Suprapubic skin (tissue), 4 donors: ENCODE data around the gene SLC38A11. TPM values are rescaled to one million over a fixed set of nuclear protein-coding genes. Genes with fewer than 3 reads are reported as not detected.

Experiments
- DNase-seq, 2 donors: peaks; one replicate each; pipeline ENCODE4 v3.0.0-alpha.2; 2019; ENCODE audit warnings: low spot score in 2 of 2
- H3K27ac ChIP-seq: fragments of 200-600 bp; sonication (generic); one replicate; pipeline ENCODE4 v1.5.1; 2019
- H3K27me3 ChIP-seq: fragments of 200-600 bp; sonication (generic); one replicate; pipeline ENCODE4 v1.5.1; 2019
- H3K36me3 ChIP-seq: fragments of 200-600 bp; sonication (generic); one replicate; pipeline ENCODE4 v1.5.1; 2019
- H3K4me1 ChIP-seq: fragments of 200-600 bp; sonication (generic); one replicate; pipeline ENCODE4 v1.5.1; 2019
- H3K4me3 ChIP-seq: fragments of 200-600 bp; sonication (generic); one replicate; pipeline ENCODE4 v1.5.1; 2019; ENCODE audit warnings: mild to moderate bottlenecking
- H3K9me3 ChIP-seq: fragments of 200-600 bp; sonication (generic); one replicate; pipeline ENCODE4 v1.5.1; 2019
- CTCF ChIP-seq, 2 donors: fragments of 200-600 bp in 1 of 2; fragments of 450-650 bp in 1 of 2; sonication (generic) in 1 of 2; IDR thresholded peaks; one replicate each; pipeline ENCODE4 v1.5.1; 2016 to 2019; ENCODE audit warnings: antibody characterized with exemption in 2 of 2, mild to moderate bottlenecking in 1 of 2, moderate library complexity in 1 of 2
- EP300 ChIP-seq: sonication (generic); formaldehyde crosslinking; IDR thresholded peaks from one replicate; pipeline ENCODE4 v1.6.1; 2017; ENCODE audit warnings: antibody characterized with exemption
- POLR2A ChIP-seq, 2 donors: fragments of 450-650 bp; IDR thresholded peaks; one replicate each; pipeline ENCODE4 v1.6.1; 2017; ENCODE audit warnings: antibody characterized with exemption in 2 of 2, mild to moderate bottlenecking in 2 of 2, moderate library complexity in 2 of 2
- POLR2AphosphoS5 ChIP-seq, 3 donors: sonication (generic); formaldehyde crosslinking; IDR thresholded peaks; one replicate each; pipeline ENCODE4 v1.6.1; 2017; ENCODE audit warnings: antibody characterized with exemption in 3 of 3
- WGBS: methylation state at CpG from one replicate; pipeline ENCODE4 v1.1.5; 2018; 5-methylcytosine and 5-hydroxymethylcytosine counted together
- total RNA-seq, 4 donors: library from RNA; depleted of rRNA; stranded (reverse); fragments of >200 nt; gene quantifications; one replicate each; pipeline ENCODE4 v1.1.0, GENCODE V29; 2016

The SLC38A11 gene
- total RNA-seq, 4 donors from 2014 or later = 0.42 to 1.1 (median 0.52) TPM; not detected in 1

GRCh38 chr2:164879901-164880535, 75.3 kb downstream of the SLC38A11 start:
- 71% methylated on average over 2 of the region's 2 CpGs for WGBS
- no peaks in the 10 kb centered on the region for H3K27me3 ChIP-seq
- no peak overlapping the region for H3K4me3 ChIP-seq
- H3K9me3 ChIP-seq = no peaks in the 10 kb centered on the region
- no peaks in the 10 kb centered on the region for H3K4me1 ChIP-seq
- no peak for DNase-seq
- no peaks in the 10 kb centered on the region for H3K36me3 ChIP-seq
- TF ChIP-seq POLR2A (IDR thresholded peaks at IDR 0.05) (no peak), POLR2AphosphoS5 (IDR thresholded peaks at IDR 0.05) (no peak), EP300 (no peak), CTCF (IDR thresholded peaks at IDR 0.05) (no peak)
- H3K27ac ChIP-seq = no peak overlapping the region

GRCh38 chr2:164877927-164878326, 77.4 kb downstream of the SLC38A11 start:
- H3K36me3 ChIP-seq = no peaks in the 10 kb centered on the region

GRCh38 chr2:164877169-164877568, 78.2 kb downstream of the SLC38A11 start:
- peaks cover 4% of the 10 kb centered on the region for H3K4me1 ChIP-seq
- no peak overlapping the region for H3K4me3 ChIP-seq
- no peaks in the 10 kb centered on the region for H3K9me3 ChIP-seq

More at GRCh38 chr2:164877927-164878326, 77.4 kb downstream of the SLC38A11 start:
- H3K27me3 ChIP-seq = no peaks in the 10 kb centered on the region
- H3K4me1 ChIP-seq = peaks cover 3% of the 10 kb centered on the region
- no peak for DNase-seq
- H3K4me3 ChIP-seq = no peak overlapping the region
- no peak overlapping the region for H3K27ac ChIP-seq
- H3K9me3 ChIP-seq = no peaks in the 10 kb centered on the region
- TF ChIP-seq POLR2AphosphoS5 (IDR thresholded peaks at IDR 0.05) = no peak
- TF ChIP-seq POLR2A (IDR thresholded peaks at IDR 0.05) = no peak
- TF ChIP-seq CTCF (IDR thresholded peaks at IDR 0.05) = no peak
- no peak for TF ChIP-seq EP300

GRCh38 chr2:164875334-164876205, 79.8 kb downstream of the SLC38A11 start:
- TF ChIP-seq POLR2A (IDR thresholded peaks at IDR 0.05) (no peak), POLR2AphosphoS5 (IDR thresholded peaks at IDR 0.05) (no peak), EP300 (no peak), CTCF (IDR thresholded peaks at IDR 0.05) (no peak)
- no peak overlapping the region for H3K27ac ChIP-seq
- H3K27me3 ChIP-seq = no peaks in the 10 kb centered on the region
- WGBS = 94% methylated on average over 10 of the region's 10 CpGs
- H3K4me3 ChIP-seq = no peak overlapping the region
- H3K36me3 ChIP-seq = no peaks in the 10 kb centered on the region
- no peak for DNase-seq
- peaks cover 4% of the 10 kb centered on the region for H3K4me1 ChIP-seq
- H3K9me3 ChIP-seq = no peaks in the 10 kb centered on the region

More at GRCh38 chr2:164877169-164877568, 78.2 kb downstream of the SLC38A11 start:
- H3K36me3 ChIP-seq = no peaks in the 10 kb centered on the region
- no peak for DNase-seq
- H3K27ac ChIP-seq = no peak overlapping the region
- no peaks in the 10 kb centered on the region for H3K27me3 ChIP-seq
- TF ChIP-seq CTCF (IDR thresholded peaks at IDR 0.05) = no peak
- no peak for TF ChIP-seq POLR2A (IDR thresholded peaks at IDR 0.05)
- TF ChIP-seq EP300 = no peak
- TF ChIP-seq POLR2AphosphoS5 (IDR thresholded peaks at IDR 0.05) = no peak
- WGBS = 93% methylated on average over 4 of the region's 4 CpGs

GRCh38 chr2:164873210-164873908, 82.0 kb downstream of the SLC38A11 start:
- DNase-seq = no peak
- no peaks in the 10 kb centered on the region for H3K9me3 ChIP-seq
- H3K4me3 ChIP-seq = no peak overlapping the region
- TF ChIP-seq EP300 (no peak), POLR2AphosphoS5 (IDR thresholded peaks at IDR 0.05) (no peak), POLR2A (IDR thresholded peaks at IDR 0.05) (no peak), CTCF (IDR thresholded peaks at IDR 0.05) (no peak)
- no peak overlapping the region for H3K27ac ChIP-seq
- H3K4me1 ChIP-seq = peaks cover 12% of the 10 kb centered on the region
- H3K36me3 ChIP-seq = no peaks in the 10 kb centered on the region
- H3K27me3 ChIP-seq = no peaks in the 10 kb centered on the region
- WGBS = 62% methylated on average over 9 of the region's 9 CpGs
